ENCODE data around the gene TOP3B. TPM values are rescaled to one million over a fixed set of nuclear protein-coding genes. Genes with fewer than 3 reads are reported as not detected.
"Not testable (repeated sequence)": the region's sequence is repeated elsewhere in the genome, so short reads cannot be mapped to it uniquely, and the experiment has no call there.

Gene TOP3B
- total RNA-seq, 3 donors from 2014 or later = 39.3 to 45.2 (median 41.3) TPM

GRCh38 chr22:21942407-21943343 lies 39.9 kb downstream of the TOP3B start:
- Mint-ChIP-seq H3K9me3 (no peaks in the 10 kb centered on the region), H3K4me3 (no peak overlapping the region), H3K27me3 (ENCODE audit: low read depth) (no peaks in the 10 kb centered on the region), H3K36me3 (ENCODE audit: insufficient read depth) (peaks cover 3% of the 10 kb centered on the region), H3K4me1 (ENCODE audit: low read depth) (peaks cover 33% of the 10 kb centered on the region)
- peak; percentile 18 to 37 for ATAC-seq
- DNase-seq = no peak

- peaks cover 3% of the 10 kb centered on the region for H3K36me3 Mint-ChIP-seq (ENCODE audit: insufficient read depth)
- no peak for ATAC-seq
- H3K27me3 Mint-ChIP-seq (ENCODE audit: low read depth) = no peaks in the 10 kb centered on the region
- no peak for DNase-seq
- H3K4me3 Mint-ChIP-seq = no peak overlapping the region
- H3K9me3 Mint-ChIP-seq = no peaks in the 10 kb centered on the region
- H3K4me1 Mint-ChIP-seq (ENCODE audit: low read depth) = peaks cover 37% of the 10 kb centered on the region
Observed at GRCh38 chr22:21941921-21942320, 40.7 kb downstream of the TOP3B start.

- H3K27me3 Mint-ChIP-seq (ENCODE audit: low read depth) = no peaks in the 10 kb centered on the region
- peaks cover 44% of the 10 kb centered on the region for H3K4me1 Mint-ChIP-seq (ENCODE audit: low read depth)
- no peaks in the 10 kb centered on the region for H3K9me3 Mint-ChIP-seq
- peaks cover 4% of the 10 kb centered on the region for H3K36me3 Mint-ChIP-seq (ENCODE audit: insufficient read depth)
- ATAC-seq (no peak), DNase-seq (no peak)
- H3K4me3 Mint-ChIP-seq = no peak overlapping the region
Observed at GRCh38 chr22:21940521-21940920, 42.1 kb downstream of the TOP3B start.

GRCh38 chr22:21939935-21940334 lies 42.7 kb downstream of the TOP3B start:
- DNase-seq; H3K9me3 Mint-ChIP-seq; ATAC-seq; H3K27me3 Mint-ChIP-seq (ENCODE audit: low read depth); H3K36me3 Mint-ChIP-seq (ENCODE audit: insufficient read depth); H3K4me3 Mint-ChIP-seq: not testable (repeated sequence)
- peaks cover 44% of the 10 kb centered on the region for H3K4me1 Mint-ChIP-seq (ENCODE audit: low read depth)

- Mint-ChIP-seq H3K4me3 (peak overlapping the region; percentile 27), H3K9me3 (no peaks in the 10 kb centered on the region), H3K27me3 (ENCODE audit: low read depth) (no peaks in the 10 kb centered on the region), H3K36me3 (ENCODE audit: insufficient read depth) (peaks cover 1% of the 10 kb centered on the region), H3K4me1 (ENCODE audit: low read depth) (peaks cover 44% of the 10 kb centered on the region)
- ATAC-seq (no peak), DNase-seq (no peak)
Observed at GRCh38 chr22:21939461-21939913, 43.1 kb downstream of the TOP3B start.

- DNase-seq (no peak), ATAC-seq (no peak)
- Mint-ChIP-seq H3K9me3 (no peaks in the 10 kb centered on the region), H3K36me3 (ENCODE audit: insufficient read depth) (peaks cover 1% of the 10 kb centered on the region), H3K27me3 (ENCODE audit: low read depth) (no peaks in the 10 kb centered on the region), H3K4me1 (ENCODE audit: low read depth) (peaks cover 44% of the 10 kb centered on the region), H3K4me3 (peak overlapping the region; percentile 84)
Observed at GRCh38 chr22:21938906-21939305, 43.7 kb downstream of the TOP3B start.

- DNase-seq = peak; percentile 91
- Mint-ChIP-seq H3K36me3 (ENCODE audit: insufficient read depth) (peaks cover 1% of the 10 kb centered on the region), H3K27me3 (ENCODE audit: low read depth) (no peaks in the 10 kb centered on the region), H3K9me3 (no peaks in the 10 kb centered on the region), H3K4me1 (ENCODE audit: low read depth) (peaks cover 44% of the 10 kb centered on the region), H3K4me3 (peak overlapping the region; percentile 84)
- peak; percentile 96 to 97 for ATAC-seq
Observed at GRCh38 chr22:21938071-21938822, 44.3 kb downstream of the TOP3B start.

- DNase-seq (no peak), ATAC-seq (no peak)
- Mint-ChIP-seq H3K36me3 (ENCODE audit: insufficient read depth) (peaks cover 1% of the 10 kb centered on the region), H3K27me3 (ENCODE audit: low read depth) (no peaks in the 10 kb centered on the region), H3K4me3 (peak overlapping the region; percentile 84), H3K4me1 (ENCODE audit: low read depth) (peaks cover 43% of the 10 kb centered on the region), H3K9me3 (no peaks in the 10 kb centered on the region)
Observed at GRCh38 chr22:21937821-21938070, 44.8 kb downstream of the TOP3B start.

- DNase-seq (no peak), ATAC-seq (no peak)
- Mint-ChIP-seq H3K4me3 (peak overlapping the region; percentile 84), H3K4me1 (ENCODE audit: low read depth) (peaks cover 38% of the 10 kb centered on the region), H3K9me3 (no peaks in the 10 kb centered on the region), H3K36me3 (ENCODE audit: insufficient read depth) (peaks cover 1% of the 10 kb centered on the region), H3K27me3 (ENCODE audit: low read depth) (no peaks in the 10 kb centered on the region)
Observed at GRCh38 chr22:21937041-21937820, 45.4 kb downstream of the TOP3B start.

- ATAC-seq (no peak), DNase-seq (no peak)
- peaks cover 30% of the 10 kb centered on the region for H3K4me1 Mint-ChIP-seq (ENCODE audit: low read depth)
- H3K27me3 Mint-ChIP-seq (ENCODE audit: low read depth) = no peaks in the 10 kb centered on the region
- no peaks in the 10 kb centered on the region for H3K9me3 Mint-ChIP-seq
- H3K36me3 Mint-ChIP-seq (ENCODE audit: insufficient read depth) = peaks cover 1% of the 10 kb centered on the region
- H3K4me3 Mint-ChIP-seq = no peak overlapping the region
Observed at GRCh38 chr22:21936151-21936775, 46.3 kb downstream of the TOP3B start.

GRCh38 chr22:21933910-21934309 lies 48.7 kb downstream of the TOP3B start:
- no peaks in the 10 kb centered on the region for H3K27me3 Mint-ChIP-seq (ENCODE audit: low read depth)
- H3K9me3 Mint-ChIP-seq = no peaks in the 10 kb centered on the region
- H3K4me1 Mint-ChIP-seq (ENCODE audit: low read depth) = peaks cover 23% of the 10 kb centered on the region
- ATAC-seq (no peak), DNase-seq (no peak)
- peaks cover 9% of the 10 kb centered on the region for H3K36me3 Mint-ChIP-seq (ENCODE audit: insufficient read depth)
- no peak overlapping the region for H3K4me3 Mint-ChIP-seq

GRCh38 chr22:21933413-21933812 lies 49.2 kb downstream of the TOP3B start:
- DNase-seq = no peak
- no peaks in the 10 kb centered on the region for H3K9me3 Mint-ChIP-seq
- peaks cover 18% of the 10 kb centered on the region for H3K4me1 Mint-ChIP-seq (ENCODE audit: low read depth)
- H3K36me3 Mint-ChIP-seq (ENCODE audit: insufficient read depth) = peaks cover 13% of the 10 kb centered on the region
- H3K4me3 Mint-ChIP-seq = no peak overlapping the region
- H3K27me3 Mint-ChIP-seq (ENCODE audit: low read depth) = no peaks in the 10 kb centered on the region
- no peak for ATAC-seq

- Mint-ChIP-seq H3K4me1 (ENCODE audit: low read depth) (peaks cover 8% of the 10 kb centered on the region), H3K27me3 (ENCODE audit: low read depth) (no peaks in the 10 kb centered on the region), H3K36me3 (ENCODE audit: insufficient read depth) (peaks cover 13% of the 10 kb centered on the region), H3K4me3 (no peak overlapping the region), H3K9me3 (no peaks in the 10 kb centered on the region)
- DNase-seq = no peak
- ATAC-seq = no peak
Observed at GRCh38 chr22:21932347-21932746, 50.2 kb downstream of the TOP3B start.

GRCh38 chr22:21931056-21931455 lies 51.5 kb downstream of the TOP3B start:
- no peaks in the 10 kb centered on the region for H3K27me3 Mint-ChIP-seq (ENCODE audit: low read depth)
- peaks cover 12% of the 10 kb centered on the region for H3K36me3 Mint-ChIP-seq (ENCODE audit: insufficient read depth)
- H3K4me1 Mint-ChIP-seq (ENCODE audit: low read depth) = no peaks in the 10 kb centered on the region
- H3K9me3 Mint-ChIP-seq = no peaks in the 10 kb centered on the region
- DNase-seq (no peak), ATAC-seq (no peak)
- H3K4me3 Mint-ChIP-seq = no peak overlapping the region
